Embryonic facial prominence (tissue), 1 donor: ENCODE data around the gene CRIP1.

Experiments
- DNase-seq: peaks from one replicate; pipeline ENCODE4 v3.0.0-alpha.2; 2016; ENCODE audit errors: extremely low spot score

Gene CRIP1

DNA sequence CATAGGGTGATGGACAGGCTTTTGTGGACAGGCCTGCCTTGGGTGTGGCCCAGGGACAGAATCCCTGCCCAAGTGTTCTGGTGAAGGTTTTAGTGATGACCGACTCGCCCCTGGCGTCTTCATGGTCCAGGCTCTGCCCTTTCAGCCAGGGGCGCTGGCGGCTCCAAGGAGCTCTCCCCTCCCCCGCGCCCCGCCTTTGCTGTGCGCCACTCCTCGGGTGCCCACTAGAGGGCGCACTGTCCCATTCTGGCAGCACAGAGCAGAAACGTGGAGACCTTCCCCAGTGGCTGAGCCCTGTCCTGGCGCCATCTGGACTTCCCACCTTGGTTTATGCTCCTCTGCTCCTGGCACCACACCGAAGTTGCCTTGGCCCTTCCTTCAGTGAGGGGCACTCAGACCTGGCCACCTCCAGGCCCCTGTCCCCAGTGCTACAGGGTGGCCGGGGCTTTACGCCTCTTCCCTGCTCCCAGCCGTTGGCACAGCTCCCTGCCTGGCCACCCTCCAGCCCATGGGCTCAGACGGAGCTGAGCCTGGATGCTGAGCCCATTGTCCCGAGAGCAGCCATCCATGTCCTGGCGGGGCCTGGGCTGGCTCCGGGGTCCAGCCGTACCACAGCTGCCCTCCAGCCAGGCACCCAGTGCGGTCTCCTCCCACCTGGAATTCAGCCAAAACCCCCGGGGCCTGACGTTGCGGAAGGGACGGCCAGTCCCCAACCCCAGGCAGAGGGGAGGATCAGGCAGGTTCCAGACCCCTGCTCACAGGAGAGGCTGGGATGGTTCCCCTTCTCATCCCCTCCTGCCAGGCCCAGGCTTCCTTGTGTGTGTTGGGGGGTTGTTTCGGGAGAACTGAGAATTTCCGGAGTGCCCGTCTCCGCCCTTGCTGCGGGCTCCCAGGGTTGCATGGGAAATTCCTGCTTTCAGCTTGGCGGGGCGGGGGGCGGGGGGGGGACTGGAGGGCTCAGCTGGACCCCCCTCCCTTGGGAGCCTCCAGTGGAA is 5.6 kb upstream of the CRIP1 start:
- DNase-seq: peak; percentile 81

DNA sequence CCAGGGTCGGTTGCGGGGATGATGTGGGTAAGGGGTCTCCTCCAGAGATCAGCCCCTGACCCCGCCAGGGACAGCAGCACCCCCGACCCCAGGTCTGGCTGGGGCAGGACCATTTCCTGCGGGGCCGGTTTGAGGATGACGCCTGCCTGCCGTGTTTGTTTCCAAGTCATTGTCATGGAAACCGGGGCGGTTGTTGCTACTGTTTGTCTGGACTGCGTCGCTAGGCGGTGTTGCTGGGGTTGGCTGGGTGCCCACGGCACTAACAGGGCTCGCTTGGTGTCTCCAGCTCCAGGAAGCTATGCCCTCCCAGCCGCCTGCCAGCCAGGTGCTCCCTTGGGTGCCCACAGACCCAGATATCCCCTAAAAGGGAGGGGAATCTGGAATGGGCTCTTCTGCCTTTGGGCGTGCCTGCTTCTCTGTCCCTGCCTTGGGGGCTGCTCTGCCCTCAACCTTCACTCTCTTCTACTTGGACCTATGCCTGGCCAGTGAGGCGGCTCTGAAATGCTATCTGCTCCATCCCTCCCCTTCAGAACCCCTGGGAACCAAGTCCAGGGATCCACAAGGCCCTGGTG is 4.7 kb upstream of the CRIP1 start:
- DNase-seq: peak; percentile 91

DNA sequence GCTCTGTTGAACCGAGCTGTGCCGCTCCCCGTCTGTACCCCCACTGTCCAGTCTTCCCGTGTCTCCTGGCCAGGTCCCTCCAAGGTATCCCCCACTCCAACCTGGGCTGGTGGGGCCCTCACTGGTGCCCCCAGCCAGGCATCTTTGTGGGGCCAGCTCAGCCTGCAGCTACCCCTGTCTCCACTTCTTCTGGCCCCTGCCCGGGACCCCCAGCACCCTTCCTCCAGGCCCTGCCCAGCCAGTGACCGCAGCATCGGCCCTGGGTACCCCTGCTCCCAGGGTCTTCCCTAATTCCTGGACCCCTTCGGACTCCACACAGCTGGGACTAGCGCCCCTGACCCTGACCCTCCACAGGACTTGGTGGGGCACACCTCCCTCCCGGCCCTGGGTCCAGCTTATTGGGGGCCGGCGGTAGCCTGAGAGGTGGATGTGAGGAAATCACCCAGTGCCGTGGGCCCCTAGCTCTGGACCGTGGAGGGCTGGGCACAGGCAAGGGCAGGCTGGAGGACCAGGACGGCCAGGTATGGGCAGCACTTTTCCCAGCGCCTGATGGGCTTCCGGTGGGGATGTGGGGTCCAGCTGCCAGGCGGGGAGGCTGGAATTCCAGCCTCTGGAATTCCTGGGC is 4.1 kb upstream of the CRIP1 start:
- no peak for DNase-seq

DNA sequence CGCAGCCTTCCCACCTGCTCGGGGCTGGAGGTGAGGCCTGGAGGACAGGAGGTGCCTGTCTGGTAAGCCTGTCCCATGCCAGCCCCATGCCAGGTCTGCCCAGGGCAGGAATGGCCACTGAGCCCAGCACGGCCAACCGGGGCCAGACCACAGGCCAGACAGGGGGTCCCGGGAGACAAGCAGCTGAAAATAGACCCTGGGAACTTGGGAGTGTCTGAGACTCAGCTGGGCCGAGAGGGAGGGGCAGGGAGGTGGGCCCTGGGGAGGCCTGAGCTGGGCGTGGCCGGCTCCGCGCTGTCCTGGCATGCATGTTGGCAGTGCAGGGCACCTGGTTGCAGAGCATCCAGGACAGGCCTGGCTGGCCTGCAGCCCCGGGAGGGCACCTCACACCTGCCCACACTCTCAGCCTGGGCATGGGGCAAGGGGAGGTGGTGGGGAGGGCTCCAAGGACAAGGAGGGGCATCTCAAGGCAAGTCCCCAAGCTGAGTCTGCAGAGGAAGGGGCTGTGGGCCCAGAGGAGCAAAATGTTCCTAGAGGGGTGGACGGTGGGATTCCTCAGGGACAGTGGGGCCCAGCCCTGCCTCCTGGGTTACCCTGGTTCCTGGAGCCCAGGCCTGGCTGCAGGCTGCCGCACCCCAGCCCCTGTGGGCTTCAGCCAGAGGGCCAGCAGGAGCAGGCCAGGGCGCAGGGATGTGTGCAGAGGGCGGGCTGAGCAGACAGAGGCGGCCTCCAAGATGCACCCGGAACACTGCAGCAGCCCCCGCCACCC is 3.2 kb upstream of the CRIP1 start:
- no peak for DNase-seq

DNA sequence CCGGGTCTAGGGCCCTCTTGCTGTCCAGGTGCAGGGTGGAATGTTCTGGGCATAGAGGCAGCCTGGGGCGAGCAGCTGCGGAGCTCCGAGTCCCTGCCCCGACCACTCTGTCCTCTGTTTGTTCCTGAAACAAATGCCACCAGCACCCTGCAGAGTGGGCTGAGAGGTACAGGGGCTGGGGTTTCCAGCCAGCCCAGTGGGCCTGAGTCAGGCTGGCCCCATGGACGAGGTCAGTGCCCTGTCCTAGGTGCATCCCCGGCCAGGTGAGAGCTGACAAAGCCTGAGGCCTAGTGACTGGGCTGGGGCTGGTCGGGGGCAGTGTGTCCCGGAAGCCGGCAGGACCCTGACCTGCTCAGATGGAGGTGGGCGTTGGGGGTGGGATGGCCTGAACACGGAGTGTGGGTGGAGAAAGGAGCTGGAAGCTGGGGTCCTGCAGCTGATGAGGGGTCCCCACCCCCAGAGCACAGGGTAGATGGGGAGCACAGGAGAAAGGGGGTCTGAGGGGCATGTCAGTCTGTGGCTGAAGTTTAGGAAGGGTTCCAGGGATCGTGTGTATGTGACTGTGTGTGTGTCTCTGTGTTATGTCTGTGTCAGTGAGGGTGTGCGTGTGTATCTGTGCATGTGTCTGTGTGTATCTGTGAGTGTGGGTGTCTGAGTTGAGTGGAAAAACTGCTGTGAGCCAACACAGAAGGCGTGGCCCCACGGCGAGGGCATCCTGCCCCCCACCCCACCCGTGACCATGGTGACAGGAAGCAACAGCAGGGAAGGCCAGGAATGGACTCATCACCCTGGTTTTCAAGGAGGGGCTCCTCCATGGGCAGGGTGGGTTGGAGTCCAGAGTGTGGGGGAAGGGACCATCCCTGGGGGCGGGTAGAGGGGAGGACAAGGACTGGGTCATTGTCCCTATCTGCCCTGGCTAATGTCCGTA is 2.4 kb upstream of the CRIP1 start:
- no peak for DNase-seq

DNA sequence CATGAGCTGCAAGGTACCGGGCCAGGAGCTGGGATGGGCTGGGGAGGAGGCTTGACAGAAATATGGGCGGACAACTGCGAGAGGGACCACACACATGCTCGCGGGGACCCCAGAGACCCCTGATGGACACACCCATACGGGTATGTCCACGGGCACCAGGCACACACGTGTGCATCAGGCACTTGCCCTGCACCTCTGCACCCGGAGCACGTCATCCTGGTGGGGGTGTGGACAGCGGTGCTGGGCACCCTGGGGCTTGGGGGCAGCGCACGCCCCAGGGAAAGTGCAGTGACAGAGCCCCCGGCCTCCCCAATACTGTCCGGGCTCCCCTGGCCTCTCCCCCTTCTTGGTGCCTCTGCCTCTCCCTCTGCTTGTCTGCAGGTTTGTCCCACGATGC is 1.7 kb upstream of the CRIP1 start:
- no peak for DNase-seq

DNA sequence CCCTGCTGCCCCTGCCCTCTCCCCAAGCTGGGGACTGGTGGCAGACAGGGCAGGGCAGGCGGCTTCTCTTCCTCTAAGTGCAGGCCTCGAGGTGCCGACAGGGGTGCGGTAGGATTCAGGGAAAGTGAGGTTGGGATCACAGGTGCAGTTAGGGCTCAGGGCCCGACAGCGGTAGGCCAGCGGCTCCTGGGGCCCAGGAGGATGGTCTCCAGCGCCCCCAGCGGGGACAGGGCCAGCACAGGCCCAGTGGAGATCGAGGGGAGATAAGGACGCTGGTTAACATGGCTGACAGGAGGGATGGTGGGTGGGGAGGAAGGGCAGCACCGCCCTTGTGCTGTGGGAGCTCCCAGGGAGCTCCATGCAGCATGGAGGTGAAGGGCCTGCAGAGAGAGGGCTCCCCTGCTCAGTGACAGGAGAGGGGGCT is 935 bp upstream of the CRIP1 start:
- DNase-seq: no peak

DNA sequence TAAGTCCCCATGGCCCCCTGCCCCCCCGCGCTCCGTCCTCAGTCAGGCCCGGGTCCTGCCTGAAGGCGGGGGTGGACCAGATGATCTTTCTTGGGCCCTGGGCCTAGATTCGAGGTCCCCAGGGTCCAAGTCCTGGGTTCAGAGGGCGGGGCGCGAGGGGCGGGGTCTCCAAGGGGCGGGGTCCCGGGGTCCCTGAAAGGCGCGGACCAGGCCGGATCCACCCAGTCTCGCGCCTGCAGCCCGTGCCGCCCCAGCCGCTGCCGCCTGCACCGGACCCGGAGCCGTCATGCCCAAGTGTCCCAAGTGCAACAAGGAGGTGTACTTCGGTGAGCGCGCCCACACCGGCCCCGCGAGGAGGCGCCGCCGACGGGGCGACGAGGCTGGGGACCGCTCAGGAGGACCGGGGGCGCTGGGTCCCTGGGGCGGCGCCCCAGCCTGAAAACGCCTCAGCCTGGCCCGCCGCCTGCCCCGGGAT is 325 bp downstream of the CRIP1 start:
- no peak for DNase-seq

DNA sequence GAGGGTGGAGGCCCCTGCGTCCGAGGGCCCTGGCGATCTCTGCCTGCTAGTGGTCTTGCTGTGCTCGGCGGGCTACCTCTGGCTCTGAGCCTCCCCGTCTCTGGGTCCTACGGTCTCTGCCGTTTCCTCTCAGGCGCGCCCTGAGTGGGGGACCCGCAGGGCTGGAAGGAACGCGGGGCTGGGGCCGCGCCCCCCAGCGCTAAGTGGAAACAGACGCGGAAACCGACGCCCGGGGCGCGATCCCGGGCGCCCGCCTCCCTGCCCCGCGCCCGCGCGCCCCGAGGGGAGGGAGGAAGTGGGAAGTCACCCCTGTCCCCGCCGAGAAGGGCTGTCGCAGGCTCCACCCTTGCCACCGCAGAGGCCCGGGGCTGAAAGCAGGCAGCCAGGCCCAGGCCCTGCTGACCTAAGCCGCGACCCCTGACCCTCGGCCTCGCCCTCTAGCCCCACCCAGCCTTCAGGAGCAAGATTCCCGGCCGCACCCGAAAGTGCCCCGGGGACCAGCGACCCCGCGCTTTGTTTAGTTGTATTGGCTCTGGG is 831 bp downstream of the CRIP1 start:
- no peak for DNase-seq

DNA sequence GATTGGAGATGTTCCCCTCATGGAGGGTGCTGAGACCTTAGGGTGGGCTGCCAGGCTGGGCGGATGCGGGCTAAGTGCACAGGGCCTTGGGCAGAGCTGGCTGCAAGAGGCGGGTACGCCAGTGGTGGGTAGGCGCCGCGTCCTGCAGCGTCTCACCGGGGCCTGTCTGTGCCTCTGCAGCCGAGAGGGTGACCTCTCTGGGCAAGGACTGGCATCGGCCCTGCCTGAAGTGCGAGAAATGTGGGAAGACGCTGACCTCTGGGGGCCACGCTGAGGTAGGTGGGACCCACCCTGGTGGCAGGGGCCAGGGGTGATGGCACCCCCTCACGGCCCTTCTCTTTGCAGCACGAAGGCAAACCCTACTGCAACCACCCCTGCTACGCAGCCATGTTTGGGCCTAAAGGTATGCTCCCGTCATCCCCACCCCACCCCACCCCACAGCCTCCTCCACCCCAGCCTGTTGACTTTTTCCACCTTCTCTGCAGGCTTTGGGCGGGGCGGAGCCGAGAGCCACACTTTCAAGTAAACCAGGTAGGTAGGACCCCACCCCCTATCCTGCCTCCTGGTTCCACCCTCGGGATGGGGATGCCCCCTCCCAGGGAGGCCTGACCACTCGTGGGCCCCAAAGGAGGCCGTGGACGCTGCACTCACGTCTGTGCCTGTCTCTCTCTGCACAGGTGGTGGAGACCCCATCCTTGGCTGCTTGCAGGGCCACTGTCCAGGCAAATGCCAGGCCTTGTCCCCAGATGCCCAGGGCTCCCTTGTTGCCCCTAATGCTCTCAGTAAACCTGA is 1.5 kb downstream of the CRIP1 start:
- DNase-seq: no peak

DNA sequence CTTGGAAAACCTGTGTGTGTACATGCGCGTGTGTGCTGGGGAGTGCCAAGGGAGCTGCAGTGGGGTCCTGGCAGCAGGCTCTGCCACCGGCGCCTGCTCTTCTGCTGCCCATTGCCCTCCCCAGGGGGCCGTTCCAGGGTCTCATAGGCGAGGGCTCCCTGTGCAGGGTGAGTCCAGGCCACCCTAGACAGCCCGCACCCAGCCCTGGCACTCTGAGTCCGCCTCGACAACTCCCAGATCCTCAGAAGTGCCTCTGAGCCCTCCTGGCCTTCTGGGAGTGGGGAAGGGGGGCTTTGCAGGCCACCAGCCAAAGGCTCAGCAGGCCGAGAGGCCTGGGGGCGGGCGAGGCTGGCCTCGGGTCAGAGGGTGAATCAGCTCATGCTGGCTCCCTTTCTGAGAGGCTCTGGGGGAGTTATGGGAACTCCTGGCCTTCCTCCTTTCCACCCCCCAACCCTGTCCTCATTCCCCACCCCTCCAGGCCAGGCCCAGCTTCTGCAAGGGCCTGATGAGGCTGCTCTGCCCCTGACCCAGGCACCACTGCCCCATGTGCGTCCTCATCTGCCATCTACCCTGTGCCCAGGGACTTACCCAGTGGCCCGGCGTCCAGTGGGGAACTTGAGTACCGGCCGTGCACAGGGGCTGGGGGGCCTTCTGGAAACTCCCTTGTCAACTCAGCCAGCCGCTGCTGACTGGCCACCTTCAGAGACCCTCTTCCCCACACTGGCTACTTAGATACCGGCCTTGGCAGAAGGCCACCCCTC is 2.3 kb downstream of the CRIP1 start:
- no peak for DNase-seq

DNA sequence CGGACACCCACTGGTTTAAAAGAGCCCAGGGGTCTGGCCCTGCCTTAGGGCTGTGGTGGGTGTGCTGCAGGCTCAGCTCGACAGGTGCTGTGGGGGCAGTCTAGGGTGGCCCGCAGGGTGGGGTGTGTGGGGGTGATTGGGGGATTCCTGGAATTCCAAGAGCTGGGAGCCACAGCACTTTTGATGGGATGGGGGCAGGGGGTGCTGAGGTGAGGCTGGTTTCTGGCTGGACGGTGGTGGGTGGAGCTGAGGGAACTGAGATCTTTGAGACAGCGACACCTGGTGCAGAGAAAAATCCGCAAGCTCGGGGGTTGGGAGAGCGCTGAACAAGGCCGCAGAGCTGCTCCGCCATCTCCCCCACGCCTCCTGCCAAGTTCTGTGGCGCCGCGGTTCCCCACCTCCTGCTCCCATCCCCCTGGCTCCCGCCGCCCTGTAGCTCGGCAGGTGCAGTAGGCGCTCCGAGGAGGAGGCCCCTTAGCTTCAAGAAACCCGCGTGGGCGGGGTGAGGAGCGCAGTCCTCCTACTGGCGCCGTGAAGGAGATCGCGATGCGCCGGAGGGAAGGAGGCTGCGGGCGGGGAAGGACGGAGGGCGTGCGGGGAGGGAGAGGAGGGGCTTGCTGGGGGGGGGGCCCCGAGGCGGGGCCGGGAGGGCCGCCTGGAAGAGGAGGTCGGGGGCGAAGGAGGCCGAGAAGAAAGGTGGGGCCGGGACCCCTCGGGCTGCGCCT is 3.0 kb downstream of the CRIP1 start:
- peak; percentile 78 for DNase-seq

DNA sequence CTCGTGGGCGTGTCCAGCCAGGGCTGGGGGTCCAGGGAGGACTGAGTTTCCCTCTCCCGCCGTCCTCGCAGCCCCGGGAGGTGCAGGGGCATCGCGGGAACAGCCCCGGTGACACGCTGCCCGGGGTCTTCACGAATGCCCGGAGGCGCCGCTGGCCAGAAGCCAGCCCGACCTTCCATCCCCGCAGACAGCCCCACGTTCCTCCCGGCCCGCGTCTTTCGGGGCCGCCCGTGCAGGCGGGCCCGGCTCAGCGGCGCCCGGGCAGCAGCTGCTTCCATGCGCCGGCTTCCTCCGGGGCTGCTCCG is 3.5 kb downstream of the CRIP1 start:
- no peak for DNase-seq

DNA sequence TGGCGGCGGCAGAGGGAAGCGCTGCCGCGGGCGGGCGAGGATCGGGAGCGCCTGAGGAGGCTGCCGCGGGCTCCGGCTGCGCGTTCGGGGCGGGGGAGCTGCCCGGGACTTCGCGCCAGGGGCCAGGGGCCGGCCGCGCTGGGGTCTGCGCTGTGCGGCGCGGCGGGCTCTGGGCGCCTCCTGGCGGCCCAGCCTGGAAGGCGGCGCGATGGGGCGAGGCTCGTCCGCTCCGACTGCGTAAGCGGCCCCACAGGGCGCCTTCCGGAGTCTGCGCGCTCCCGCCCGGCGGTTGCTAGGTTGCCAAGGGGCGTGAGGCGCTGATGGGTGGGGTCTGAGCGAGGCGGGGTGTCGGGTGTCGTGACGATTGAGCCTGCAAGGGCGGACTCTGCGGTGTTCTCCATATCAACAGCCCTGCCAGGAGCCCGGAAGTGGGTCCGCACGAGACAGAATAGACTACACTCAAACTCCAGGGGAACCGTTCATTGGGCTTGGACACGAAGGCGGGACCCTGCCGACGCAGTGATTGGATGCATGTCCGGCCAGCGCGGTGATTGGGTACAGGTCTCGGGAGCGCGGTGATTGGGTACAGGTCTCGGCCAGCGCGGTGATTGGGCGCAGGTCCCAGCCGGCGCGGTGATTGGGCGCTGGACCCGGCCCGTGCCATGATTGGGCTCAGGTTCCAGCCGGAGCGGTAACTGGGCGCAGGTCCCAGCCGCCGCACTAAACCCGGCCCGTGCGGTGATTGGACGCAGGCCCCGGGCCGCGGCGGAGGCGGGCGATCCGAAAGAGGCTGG is 4.1 kb downstream of the CRIP1 start, which contains the start of gene TEDC1:
TEDC1 (plus strand) TSS at position 675 of the 794 bp plus-strand sequence. CDS start 130 bp downstream, outside the sequence.
- DNase-seq: peak; percentile 100

DNA sequence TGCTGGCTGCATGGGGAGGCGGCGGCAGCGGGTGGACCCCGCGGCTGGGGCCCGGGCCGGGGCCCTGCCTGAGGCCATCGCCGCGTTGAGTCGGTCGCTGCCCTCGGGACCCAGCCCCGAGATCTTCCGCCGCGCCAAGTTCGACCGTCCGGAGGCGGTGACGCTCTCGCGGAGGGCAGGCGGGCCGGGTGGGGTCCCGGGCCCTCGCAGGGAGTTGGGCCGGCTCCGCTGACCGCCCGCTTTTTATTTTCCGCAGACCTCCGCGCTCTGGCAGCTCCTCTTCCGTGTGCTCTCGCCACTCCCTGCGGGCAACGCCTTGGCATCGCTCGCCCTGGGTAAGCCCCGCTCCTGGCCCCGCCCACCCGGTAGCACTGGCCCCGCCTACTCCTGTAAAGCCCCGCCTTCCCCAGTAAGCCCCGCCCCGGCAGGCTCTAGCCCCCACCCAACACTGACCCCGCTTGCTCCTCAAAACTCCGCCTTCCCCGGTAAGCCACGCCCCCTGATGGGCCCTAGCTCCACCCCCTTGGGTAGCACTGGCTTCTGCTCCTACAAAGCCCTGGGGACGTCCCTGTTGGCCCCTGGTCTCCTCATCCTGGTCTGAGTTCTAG is 4.8 kb downstream of the CRIP1 start:
- no peak for DNase-seq

DNA sequence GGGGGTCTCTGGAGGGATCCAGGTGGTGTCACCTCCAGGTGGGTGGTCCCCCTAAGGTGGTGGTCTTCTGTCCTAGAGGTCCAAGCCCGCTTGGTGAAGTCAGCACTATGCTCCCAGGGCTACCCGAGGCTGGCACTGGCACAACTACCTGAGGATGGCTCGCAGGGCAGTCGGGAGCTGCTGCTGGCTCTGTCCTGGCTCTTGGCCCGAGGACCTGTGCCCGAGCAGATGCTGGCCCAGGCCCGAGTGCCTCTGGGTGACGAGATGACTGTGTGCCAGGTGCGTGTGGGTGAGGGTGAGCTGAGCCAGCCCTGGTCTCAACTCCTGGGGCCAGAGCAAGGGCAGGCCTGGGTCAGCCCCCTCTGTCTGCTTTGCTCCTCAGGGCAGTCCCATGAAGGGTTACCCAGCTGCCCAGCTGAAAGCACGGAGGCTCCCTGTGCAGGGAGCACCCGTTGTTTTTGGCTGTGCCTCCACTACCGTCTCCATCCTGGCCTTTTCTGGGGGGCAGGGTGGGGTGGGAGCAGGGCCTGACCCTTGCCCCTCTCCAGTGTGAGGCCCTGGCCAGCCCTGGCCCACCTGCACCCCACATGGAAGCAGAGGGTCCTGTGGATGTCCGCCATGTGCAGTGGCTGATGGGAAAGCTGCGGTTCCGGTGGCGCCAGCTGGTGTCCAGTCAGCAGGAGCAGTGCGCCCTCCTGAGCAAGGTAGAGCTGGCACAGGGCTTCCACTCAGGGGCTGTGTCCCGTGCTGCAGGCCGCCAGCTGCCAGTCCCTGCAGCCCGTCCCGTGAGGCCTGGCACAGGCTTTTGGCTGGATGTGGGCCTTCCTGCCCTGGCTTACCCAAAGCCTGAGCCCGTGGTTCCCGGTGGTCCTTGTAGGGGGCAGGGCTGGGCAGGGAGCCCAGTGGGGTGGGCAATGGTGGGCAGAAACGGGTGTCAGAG is 5.6 kb downstream of the CRIP1 start:
- no peak for DNase-seq
